Parathyroid adenoma (tissue), 2 donors: Measurements from ENCODE around the gene GSK3A.

Experiments used
- H2AFZ ChIP-seq: fragments of 300-600 bp; sonication (generic); one replicate; pipeline ENCODE4 v1.7.0; 2017; ENCODE audit warnings: antibody characterized with exemption, mild to moderate bottlenecking
- H3K27ac ChIP-seq: fragments of 300-600 bp; sonication (generic); one replicate; pipeline ENCODE4 v1.7.0; 2017
- H3K27me3 ChIP-seq: fragments of 300-600 bp; sonication (generic); one replicate; pipeline ENCODE4 v1.7.0; 2017; ENCODE audit warnings: low read length; ENCODE audit not compliant: control insufficient read depth, insufficient read depth
- H3K36me3 ChIP-seq: fragments of 300-600 bp; sonication (generic); one replicate; pipeline ENCODE4 v1.7.0; 2017; ENCODE audit warnings: low read length; ENCODE audit not compliant: control insufficient read depth, insufficient read depth
- H3K4me1 ChIP-seq: fragments of 300-600 bp; sonication (generic); one replicate; pipeline ENCODE4 v1.7.0; 2017; ENCODE audit warnings: control low read depth
- H3K4me2 ChIP-seq: fragments of 300-600 bp; sonication (generic); one replicate; pipeline ENCODE4 v1.7.0; 2017; ENCODE audit warnings: low read length
- H3K4me3 ChIP-seq: fragments of 300-600 bp; sonication (generic); one replicate; pipeline ENCODE4 v1.7.0; 2017; ENCODE audit warnings: low read depth, low read length
- H3K79me2 ChIP-seq: fragments of 300-600 bp; sonication (generic); one replicate; pipeline ENCODE4 v1.7.0; 2017; ENCODE audit warnings: control low read depth
- H3K9ac ChIP-seq: fragments of 300-600 bp; sonication (generic); one replicate; pipeline ENCODE4 v1.7.0; 2017; ENCODE audit warnings: mild to moderate bottlenecking
- H3K9me3 ChIP-seq: fragments of 300-600 bp; sonication (generic); one replicate; pipeline ENCODE4 v1.7.0; 2017; ENCODE audit warnings: low read length; ENCODE audit not compliant: control insufficient read depth
- CTCF ChIP-seq: fragments of 300-600 bp; sonication (generic); IDR thresholded peaks from one replicate; pipeline ENCODE4 v1.7.0; 2017; ENCODE audit warnings: antibody characterized with exemption, mild to moderate bottlenecking
- donor health status: primary hyperparathyroidism.

GSK3A gene

GRCh38 chr19:42272989-42273406, 30.6 kb upstream of the GSK3A start:
- no peaks in the 10 kb centered on the region for H3K36me3 ChIP-seq
- peaks cover 19% of the 10 kb centered on the region for H3K4me1 ChIP-seq
- no peak overlapping the region for H3K9ac ChIP-seq
- H3K27me3 ChIP-seq, result no peaks in the 10 kb centered on the region
- H3K27ac ChIP-seq, result no peak overlapping the region
- TF ChIP-seq CTCF, result no peak
- H3K4me3 ChIP-seq, result no peak overlapping the region
- no peak overlapping the region for H3K4me2 ChIP-seq
- H2AFZ ChIP-seq, result no peak overlapping the region
- no peaks in the 10 kb centered on the region for H3K9me3 ChIP-seq
- H3K79me2 ChIP-seq, result peaks cover 62% of the 10 kb centered on the region

DNA sequence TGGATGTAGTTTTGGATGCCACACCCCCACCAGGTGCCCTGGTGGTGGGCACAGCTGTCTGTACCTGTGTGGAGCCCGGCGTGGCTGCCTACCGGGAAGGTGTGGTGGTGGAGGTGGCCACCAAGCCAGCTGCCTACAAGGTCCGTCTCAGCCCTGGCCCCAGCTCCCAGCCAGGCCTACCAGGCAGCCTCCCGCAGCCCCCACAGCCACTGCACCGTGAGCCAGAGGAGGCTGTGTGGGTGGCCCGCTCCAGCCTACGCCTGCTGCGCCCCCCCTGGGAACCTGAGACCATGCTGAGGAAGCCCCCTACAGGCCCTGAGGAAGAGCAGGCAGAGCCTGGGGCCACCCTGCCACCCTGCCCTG, 30.1 kb upstream of the GSK3A start:
- H3K27me3 ChIP-seq, result no peaks in the 10 kb centered on the region
- H3K4me1 ChIP-seq, result peaks cover 19% of the 10 kb centered on the region
- no peak overlapping the region for H3K4me3 ChIP-seq
- H3K27ac ChIP-seq, result no peak overlapping the region
- H3K79me2 ChIP-seq, result peaks cover 61% of the 10 kb centered on the region
- no peak overlapping the region for H3K4me2 ChIP-seq
- H3K9ac ChIP-seq, result no peak overlapping the region
- H2AFZ ChIP-seq, result no peak overlapping the region
- H3K36me3 ChIP-seq, result no peaks in the 10 kb centered on the region
- no peak for TF ChIP-seq CTCF
- H3K9me3 ChIP-seq, result no peaks in the 10 kb centered on the region

GRCh38 chr19:42271861-42272534, 29.6 kb upstream of the GSK3A start:
- Histone ChIP-seq H3K4me3 (no peak overlapping the region), H3K9ac (no peak overlapping the region), H3K79me2 (peaks cover 58% of the 10 kb centered on the region), H3K36me3 (no peaks in the 10 kb centered on the region), H3K9me3 (no peaks in the 10 kb centered on the region), H3K27me3 (no peaks in the 10 kb centered on the region), H3K4me1 (peaks cover 20% of the 10 kb centered on the region), H3K4me2 (no peak overlapping the region), H3K27ac (no peak overlapping the region), H2AFZ (no peak overlapping the region)
- TF ChIP-seq CTCF, result no peak

- H3K4me3 ChIP-seq, result peak overlapping the region; percentile 99
- H3K36me3 ChIP-seq, result no peaks in the 10 kb centered on the region
- peaks cover 55% of the 10 kb centered on the region for H3K79me2 ChIP-seq
- peaks cover 20% of the 10 kb centered on the region for H3K4me1 ChIP-seq
- H3K27me3 ChIP-seq, result no peaks in the 10 kb centered on the region
- H2AFZ ChIP-seq, result no peak overlapping the region
- H3K9ac ChIP-seq, result no peak overlapping the region
- no peak overlapping the region for H3K27ac ChIP-seq
- H3K4me2 ChIP-seq, result peak overlapping the region; percentile 44
- no peaks in the 10 kb centered on the region for H3K9me3 ChIP-seq
- no peak for TF ChIP-seq CTCF
Observed at GRCh38 chr19:42271045-42271419, 28.6 kb upstream of the GSK3A start.
